ENCODE data around the gene PEX6. TPM values are rescaled to one million over a fixed set of nuclear protein-coding genes. Genes with fewer than 3 reads are reported as not detected.
"Not testable (repeated sequence)": the region's sequence is repeated elsewhere in the genome, so short reads cannot be mapped to it uniquely, and the experiment has no call there.

Gene PEX6
- total RNA-seq, 1 donor from 2014 or later, result 22.3 TPM

DNA sequence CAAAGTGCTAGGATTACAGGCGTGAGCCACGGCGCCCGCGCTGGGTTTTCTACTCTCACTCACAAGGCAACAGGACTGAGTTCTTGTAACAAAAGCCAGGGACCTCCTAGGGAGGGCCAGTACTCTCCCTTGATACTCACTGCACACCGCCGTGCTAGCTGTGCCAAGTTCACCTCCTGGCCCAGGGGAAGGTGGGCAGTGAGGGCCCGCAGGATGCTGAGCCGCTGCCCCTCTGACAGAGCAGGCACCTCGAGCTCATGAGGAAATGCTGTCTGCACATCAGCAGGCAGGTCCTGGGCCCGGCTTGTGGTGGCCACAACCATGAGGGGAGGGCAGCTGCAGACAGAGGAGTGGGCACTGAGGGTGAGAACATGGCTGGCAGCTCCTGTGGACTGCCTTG, 11.8 kb downstream of the PEX6 start:
- DNase-seq (ENCODE audit: extremely low read depth, low read depth, low spot score), result no peak

DNA sequence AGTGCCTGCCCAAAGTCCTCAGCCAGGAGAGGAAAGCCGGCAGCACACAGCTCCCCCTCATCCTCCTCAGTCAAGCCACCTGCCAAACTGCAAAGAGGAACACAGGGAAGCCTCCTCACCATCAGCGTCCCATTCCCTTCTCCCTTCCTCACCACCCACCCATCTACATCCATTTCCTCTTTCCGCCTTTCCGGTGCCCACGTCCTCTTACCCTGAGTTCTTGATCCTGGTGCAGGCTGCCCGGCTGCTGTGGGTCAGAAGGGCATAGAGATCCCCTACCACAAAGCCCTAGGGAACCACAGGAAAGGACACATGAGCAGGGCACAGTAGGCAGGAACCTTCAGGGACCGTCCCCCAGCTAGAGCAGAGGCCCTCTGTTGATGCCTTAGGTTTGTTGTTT, 12.4 kb downstream of the PEX6 start:
- no peak for DNase-seq (ENCODE audit: extremely low read depth, low read depth, low spot score)

DNA sequence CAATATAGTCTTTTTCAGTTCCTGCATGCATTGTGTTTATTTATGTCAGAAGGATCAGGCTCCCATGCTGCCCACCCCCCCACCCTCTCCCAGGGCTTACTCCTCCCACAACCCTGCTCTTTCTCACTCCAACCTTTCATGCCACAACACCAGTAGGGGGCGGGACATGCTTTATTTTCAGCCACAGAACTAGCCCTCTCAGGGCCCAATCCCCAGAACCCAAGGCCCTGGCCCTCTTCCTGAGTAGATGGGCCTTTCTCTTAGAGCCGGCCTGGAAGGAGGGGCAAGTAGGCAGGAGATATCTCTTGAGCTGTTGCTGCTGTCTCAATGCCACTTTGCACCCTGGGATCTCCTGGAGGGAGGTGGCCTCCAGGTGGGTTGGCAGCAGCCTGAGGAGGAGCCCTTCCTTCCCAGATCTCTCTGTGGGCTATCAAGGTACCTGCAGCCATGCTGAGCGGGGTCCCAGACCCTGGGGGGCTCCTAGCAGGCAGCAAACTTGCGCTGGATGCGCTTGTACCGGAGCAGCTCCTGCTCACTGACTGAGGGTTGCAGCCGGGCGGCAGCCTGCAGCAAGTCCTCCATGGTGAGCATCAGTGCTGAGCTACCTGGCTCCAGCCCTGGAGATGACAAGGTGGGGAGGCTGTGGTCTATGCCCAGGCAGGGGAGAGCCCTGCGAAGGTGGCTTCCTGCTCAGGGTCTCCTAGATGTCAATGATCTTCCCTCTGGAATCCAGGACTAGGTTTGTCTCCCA, 15.0 kb downstream of the PEX6 start:
- DNase-seq (ENCODE audit: extremely low read depth, low read depth, low spot score), result no peak

DNA sequence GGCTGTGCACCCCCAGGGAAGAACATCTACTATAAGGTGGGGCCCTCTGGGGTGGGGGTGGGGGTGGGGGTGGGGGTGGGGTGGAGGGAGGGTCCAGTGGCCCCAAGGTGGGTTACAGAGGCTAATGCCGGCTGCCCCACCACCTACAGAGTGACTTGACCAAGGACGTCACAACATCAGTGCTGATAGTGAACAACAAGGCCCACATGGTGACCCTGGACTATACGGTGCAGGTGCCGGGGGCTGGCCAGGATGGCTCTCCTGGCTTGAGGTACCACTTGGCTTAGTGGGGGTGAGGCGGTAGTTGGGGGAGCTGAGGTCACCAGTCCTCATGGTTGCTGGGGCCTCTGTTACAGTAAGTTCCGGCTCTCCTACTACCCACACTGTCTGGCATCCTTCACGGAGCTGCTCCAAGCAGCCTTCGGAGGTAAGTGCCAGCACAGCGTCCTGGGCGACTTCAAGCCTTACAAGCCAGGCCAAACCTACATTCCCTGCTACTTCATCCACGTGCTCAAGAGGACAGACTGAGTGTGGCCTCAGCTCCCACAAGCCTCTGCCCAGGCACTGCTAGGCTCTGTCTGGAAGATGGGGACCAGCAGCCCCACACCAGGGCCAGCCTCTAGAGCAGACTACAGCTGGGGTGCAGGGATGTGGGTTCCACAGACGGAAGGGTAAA, 15.7 kb downstream of the PEX6 start:
- no peak for DNase-seq (ENCODE audit: extremely low read depth, low read depth, low spot score)

DNA sequence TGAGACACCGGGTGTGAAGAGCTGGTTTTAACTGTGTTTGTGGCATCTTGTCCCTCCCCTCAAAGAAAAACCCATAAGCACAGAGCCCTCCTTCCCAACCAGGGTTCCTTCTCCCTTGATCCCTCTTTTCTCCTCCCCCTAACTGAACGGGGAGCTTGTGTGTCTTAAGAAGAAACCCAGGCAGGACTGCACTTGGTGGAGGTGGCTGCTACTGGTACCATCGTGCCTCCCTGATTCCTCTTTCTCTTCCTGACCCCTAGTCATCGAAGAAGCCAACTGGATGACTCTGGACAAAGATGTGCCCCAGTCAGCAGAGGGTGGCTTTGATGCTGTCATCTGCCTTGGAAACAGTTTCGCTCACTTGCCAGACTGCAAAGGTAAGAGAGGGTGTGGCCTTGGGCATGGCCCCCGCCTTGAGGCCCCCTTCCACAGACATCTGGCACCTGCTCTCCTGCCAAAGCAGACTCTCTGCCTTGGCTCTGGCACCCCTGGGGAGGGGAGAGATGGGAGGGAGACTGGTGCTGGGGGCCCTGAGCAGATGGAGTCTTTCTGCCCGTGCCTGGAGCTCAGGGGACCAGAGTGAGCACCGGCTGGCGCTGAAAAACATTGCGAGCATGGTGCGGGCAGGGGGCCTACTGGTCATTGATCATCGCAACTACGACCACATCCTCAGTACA, 16.3 kb downstream of the PEX6 start:
- DNase-seq (ENCODE audit: extremely low read depth, low read depth, low spot score), result no peak

DNA sequence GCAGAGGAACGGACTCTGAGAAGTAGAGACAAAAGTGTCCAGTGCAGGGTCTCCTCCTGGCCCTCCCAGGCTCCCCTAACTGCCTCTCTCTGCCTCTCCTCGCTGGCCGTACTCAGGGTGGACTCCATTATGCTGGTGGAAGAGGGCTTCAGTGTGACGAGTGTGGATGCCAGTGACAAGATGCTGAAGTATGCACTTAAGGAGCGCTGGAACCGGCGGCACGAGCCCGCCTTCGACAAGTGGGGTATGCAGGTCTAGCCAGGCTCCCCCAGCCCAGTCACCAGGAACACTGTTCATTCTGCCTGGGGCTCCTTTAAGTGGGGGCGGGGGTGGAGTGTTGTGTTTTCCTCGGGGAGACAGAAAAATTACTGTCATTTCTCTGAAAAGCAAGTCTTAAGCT, 16.9 kb downstream of the PEX6 start:
- no peak for DNase-seq (ENCODE audit: extremely low read depth, low read depth, low spot score)

DNA sequence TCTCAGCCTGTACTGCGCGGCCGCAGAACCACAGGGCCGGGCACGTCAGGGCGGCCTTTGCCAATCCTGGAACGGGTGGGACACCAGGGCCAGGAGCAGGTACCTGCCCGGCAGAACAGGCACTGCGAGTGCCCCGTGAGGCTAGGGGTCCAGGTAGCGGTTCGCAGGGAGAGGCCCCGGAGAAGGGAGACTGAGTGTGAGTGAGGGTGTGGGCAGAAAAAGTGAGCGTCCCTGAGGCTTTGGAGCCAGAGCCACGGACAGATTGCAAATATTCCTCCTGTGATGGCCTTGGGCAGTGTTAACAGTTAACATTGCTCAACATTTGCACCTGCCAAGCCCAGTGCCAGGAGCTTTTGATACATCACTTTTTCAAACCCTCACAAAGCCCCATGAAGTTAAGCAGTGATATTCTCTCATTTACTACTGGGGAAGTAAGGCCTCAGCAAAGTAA, 17.9 kb downstream of the PEX6 start:
- DNase-seq (ENCODE audit: extremely low read depth, low read depth, low spot score), result no peak

DNA sequence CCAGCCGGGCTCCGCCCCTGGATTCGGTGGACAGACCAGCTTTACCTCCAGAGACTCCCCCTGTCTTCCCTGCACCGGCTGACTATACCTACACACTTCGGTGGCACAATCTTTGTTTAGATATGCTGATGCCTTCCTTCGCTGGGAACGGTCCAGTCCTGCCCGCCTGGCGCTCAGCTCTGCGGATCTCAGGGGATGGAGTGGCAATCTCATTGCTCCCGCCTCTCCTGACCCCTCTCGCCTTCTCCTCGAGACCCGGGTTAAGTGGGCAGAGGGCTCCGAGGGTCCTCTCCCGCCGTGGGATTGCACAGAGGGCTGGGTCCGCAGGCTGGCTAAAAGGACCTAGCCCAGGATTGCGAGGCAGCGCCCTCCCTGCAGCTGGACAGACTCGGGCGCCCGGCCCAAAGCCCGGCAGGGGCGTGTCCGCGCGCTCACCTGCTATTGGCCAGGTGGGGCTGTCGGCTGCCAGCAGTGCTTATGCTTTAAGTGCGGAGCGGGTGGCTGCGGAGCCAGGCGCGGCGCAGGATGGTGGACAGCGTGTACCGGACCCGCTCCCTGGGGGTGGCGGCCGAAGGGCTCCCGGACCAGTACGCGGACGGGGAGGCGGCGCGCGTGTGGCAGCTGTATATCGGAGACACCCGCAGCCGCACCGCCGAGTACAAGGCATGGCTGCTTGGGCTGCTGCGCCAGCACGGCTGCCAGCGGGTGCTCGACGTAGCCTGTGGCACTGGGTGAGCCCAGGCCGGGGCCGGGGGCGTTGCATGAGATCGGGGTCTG, 18.6 kb downstream of the PEX6 start, which contains the start of gene GNMT:
TSS of gene GNMT (plus strand) at position 512 of the 777 bp plus-strand sequence. CDS start at position 526, 14 bp downstream.
- no peak for DNase-seq (ENCODE audit: extremely low read depth, low read depth, low spot score)

DNA sequence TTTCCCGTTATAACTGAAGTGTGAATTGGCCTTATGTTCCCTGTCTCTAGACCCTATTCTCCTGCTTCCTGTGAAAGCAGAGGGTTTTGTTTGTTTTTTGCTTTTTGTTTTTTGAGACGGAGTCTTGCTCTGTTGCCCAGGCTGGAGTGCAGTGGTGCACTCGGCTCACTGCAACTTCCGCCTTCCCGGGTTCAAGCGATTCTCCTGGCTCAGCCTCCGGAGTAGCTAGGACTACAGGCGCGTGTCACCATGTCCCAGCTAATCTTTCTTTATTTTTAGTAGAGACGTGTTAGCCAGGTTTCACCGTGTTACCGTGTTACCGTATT, 19.1 kb downstream of the PEX6 start:
- DNase-seq (ENCODE audit: extremely low read depth, low read depth, low spot score), result no peak

DNA sequence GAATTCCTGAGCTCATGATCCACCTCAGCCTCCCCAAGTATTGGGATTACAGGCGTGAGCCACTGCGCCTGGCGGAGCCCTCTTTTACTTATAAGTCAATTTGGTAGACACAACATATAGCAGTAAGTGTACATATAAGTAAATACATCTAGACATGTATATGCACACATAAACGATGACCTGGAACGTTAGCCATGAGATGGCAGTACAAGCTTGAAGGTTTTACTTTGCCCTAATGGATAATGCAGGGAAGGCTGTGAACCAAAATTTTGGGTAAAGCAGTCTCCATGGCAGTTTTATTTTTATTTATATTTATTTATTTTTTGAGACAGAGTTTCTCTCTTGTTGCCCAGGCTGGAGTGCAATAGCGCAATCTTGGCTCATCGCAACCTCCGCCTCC, 20.9 kb downstream of the PEX6 start:
- DNase-seq (ENCODE audit: extremely low read depth, low read depth, low spot score), result no peak

DNA sequence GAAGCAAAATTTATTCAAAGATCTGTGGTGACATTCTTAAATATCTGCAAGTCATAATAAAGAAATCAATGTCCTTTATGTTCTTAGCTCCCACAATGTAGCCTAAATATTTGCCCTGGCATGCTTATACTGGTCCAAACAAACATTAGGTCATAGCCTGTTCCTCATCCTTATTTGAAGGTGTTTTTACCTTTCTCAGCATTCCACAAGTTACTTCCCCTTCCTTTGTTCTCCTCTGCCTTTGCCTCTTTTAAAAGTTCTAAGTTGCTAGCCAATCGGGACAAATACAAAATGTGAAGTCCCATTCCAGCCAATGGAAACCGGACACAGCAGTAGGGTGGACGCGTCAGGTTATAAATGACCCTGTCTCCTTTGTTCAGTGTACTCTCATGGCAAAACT, 24.6 kb downstream of the PEX6 start:
- DNase-seq (ENCODE audit: extremely low read depth, low read depth, low spot score), result not testable (repeated sequence)

DNA sequence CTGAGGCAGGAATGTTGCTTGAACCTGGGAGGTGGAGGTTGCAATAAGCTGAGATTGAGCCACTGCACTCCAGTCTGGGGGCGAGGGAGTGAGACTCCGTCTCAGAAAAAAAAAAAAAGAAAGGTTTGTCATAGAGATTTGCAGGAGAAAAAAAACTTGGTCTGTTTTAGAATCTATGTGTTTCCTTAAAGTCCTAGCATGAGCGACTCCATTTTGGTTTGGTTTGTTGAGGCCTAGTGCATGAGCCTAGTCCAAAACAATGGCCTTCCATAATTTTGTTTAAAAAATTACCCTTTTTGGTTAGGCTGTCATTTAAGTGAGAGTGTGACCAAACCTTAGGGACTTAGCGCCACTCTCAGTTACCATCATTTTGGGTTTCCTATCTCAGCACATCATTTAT, 26.6 kb downstream of the PEX6 start:
- DNase-seq (ENCODE audit: extremely low read depth, low read depth, low spot score), result no peak

DNA sequence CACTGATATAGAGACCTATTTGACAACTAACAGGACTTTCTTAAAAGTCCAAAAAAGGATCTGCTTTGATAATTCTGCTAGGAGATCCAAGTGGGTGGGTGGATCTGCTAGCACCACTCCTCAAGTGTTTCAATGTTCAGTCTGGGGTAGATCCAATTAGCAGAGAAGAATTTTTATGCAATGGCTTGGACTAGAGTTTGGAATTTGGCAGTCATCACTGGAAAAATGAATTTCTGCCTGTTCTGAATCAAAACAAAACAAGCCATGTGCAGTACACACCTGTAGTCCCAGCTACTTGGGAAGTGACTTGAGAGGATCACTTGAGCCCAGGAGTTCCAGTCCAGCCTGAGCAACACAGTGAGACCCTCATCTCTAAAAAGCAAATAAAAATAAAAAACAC, 31.0 kb downstream of the PEX6 start:
- no peak for DNase-seq (ENCODE audit: extremely low read depth, low read depth, low spot score)

DNA sequence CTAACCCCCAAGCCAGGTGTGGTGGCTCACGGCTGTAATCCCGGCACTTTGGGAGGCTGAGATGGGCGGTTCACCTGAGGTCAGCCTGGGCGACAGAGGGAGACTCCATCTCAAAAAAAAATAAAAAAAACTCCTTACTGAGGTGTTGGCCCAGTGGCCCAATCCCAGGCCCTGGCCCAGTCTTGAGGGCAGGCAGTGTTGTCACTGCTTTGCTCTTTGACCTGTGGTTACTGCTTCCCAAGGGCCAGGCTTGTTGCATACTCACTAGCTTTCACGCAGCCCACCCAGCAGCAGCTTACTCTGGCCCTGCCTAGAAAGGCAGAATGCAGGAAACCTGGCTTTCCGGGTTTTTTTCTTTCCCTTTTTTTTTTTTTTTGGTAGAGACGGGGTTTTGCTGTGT, 36.5 kb downstream of the PEX6 start:
- DNase-seq (ENCODE audit: extremely low read depth, low read depth, low spot score), result no peak

DNA sequence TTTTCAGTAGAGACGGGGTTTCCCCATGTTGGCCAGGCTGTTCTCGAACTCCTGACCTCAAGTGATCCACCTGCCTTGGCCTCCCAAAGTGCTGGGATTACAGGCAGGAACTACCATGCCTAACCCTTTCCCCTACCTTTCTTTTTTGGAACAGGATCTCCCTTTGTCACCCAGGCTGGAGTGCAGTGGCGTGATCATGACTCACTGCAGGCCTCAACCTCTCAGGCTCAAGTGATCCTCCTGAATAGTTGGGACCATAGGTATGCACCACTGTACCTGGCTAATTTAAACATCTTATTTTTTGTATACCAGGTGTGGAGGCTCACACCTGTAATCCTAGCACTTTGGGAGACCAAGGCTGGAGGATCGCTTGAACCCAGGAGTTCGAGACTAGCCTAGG, 37.6 kb downstream of the PEX6 start:
- DNase-seq (ENCODE audit: extremely low read depth, low read depth, low spot score), result not testable (repeated sequence)

DNA sequence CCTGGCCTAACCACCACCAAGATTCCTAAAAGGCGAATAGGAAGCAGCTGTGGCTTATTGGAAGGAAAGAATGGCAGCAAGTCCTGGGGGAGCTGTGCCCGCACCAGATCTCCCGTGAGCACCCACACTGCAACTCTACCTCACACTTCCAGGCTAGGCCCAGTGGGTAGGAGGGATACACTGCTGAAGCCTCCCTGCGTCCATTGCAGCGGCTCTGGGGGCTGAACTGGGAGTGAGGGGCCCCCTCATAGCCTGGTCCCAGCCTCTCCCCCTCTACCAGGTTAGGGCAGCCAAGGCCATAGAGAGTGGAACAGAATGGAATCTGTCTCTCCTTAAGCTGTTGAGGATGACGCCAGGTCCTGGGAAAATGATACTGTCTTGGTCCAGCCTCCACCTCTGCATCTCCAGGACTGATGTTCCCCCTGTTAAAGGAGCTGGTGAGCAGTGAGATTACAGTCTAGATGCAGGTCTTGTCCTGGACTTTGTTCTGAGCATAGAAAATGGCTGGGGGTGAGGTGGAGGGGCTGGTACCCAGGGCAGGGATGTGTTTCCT, 38.4 kb downstream of the PEX6 start:
- no peak for DNase-seq (ENCODE audit: extremely low read depth, low read depth, low spot score)

DNA sequence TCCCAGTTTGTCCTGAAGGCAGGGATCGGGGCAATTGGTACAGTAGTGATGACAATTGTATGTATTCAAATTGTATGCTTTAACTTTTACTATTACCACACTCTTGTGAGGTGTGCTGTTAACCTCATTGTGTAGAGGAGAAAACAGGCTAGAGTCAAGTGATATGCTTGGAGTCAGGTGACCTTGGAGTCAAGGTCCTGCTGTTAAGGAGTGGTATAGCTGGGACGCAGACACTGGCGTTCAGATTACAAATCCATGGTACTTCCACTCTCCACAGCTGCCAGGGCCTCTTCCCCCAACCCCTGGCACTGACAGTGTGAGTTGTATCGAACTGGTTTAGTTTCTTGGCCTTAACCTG, 39.2 kb downstream of the PEX6 start:
- DNase-seq (ENCODE audit: extremely low read depth, low read depth, low spot score), result no peak

DNA sequence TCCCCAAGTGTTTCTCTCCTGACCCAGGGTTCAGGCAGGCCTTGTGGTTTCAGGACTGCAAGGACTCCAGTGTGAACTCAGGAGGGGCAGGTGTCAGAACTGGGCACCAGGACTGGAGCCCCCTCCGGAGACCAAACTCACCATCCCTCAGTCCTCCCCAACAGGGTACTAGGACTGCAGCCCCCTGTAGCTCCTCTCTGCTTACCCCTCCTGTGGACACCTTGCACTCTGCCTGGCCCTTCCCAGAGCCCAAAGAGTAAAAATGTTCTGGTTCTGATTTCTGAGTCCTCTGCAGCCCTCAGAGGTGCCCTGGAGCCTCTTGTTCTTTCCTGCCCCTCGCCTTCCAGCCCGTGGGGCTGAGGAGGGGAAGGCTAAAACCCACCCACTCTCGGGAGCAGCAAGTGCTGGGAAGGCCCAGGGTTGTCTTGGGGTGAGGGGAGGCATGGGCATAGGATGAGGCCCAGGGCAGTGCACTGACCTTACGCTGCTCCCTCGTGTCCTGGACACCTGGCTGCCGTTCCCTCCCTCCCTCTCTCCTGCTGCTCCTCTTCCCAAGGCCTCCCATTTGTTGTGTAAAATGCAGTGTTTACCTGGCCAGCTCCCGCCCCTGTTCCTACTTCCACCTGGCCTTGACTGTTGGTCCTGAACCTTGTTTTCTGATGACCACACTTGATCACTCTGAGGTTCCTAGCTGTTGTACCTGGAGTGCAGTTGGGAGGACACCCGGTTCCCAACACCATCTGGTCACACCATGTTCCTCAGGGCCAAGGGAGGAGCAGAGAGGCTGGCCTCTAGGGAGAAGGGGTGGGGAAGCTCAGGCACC, 39.8 kb downstream of the PEX6 start:
- DNase-seq (ENCODE audit: extremely low read depth, low read depth, low spot score), result no peak

DNA sequence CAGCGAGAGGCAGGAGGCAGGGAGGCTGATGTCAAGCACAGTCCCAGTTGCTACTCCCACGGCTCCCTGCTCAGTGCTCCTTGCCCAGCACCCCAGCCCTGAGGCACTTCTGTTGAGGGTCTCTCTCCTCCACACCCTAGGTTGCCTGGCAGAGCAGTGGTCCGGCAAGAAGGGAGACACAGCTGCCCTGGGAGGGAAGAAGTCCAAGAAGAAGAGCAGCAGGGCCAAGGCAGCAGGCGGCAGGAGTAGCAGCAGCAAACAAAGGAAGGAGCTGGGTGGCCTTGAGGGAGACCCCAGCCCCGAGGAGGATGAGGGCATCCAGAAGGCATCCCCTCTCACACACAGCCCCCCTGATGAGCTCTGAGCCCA, 40.6 kb downstream of the PEX6 start:
- no peak for DNase-seq (ENCODE audit: extremely low read depth, low read depth, low spot score)
